Stimulated activated CD4-positive, alpha-beta T cell treated with anti-CD3 and anti-CD28 coated beads, Interleukin-4, amount 100 ng/mL, for 1 hour (primary cell): ENCODE measurements around the gene SPRED1.

Experiments used
- DNase-seq: peaks from one replicate; pipeline ENCODE4 v3.0.0-alpha.2; 2020

The SPRED1 gene

GRCh38 chr15:38252481-38253350 lies at the start of gene SPRED1:
SPRED1 (plus strand) TSS chr15:38252836; CDS start chr15:38253186, 350 bp downstream.
- DNase-seq = peak; percentile 41

GRCh38 chr15:38205526-38206272 lies 46.9 kb upstream of the SPRED1 start:
- no peak for DNase-seq

- DNase-seq = no peak
These were observed 45.0 kb upstream of the SPRED1 start for GRCh38 chr15:38207621-38208020.

- no peak for DNase-seq
These were observed 44.4 kb upstream of the SPRED1 start for GRCh38 chr15:38208206-38208605.

GRCh38 chr15:38208779-38209178 lies 43.9 kb upstream of the SPRED1 start:
- no peak for DNase-seq

- DNase-seq = no peak
These were observed 41.4 kb upstream of the SPRED1 start for GRCh38 chr15:38211249-38211648.

GRCh38 chr15:38211811-38212210 lies 40.8 kb upstream of the SPRED1 start:
- no peak for DNase-seq

- no peak for DNase-seq
These were observed 39.8 kb upstream of the SPRED1 start for GRCh38 chr15:38212729-38213351.

GRCh38 chr15:38213356-38213755 lies 39.3 kb upstream of the SPRED1 start:
- no peak for DNase-seq

GRCh38 chr15:38215707-38216106 lies 36.9 kb upstream of the SPRED1 start:
- DNase-seq = no peak

GRCh38 chr15:38216763-38217162 lies 35.9 kb upstream of the SPRED1 start:
- no peak for DNase-seq

- no peak for DNase-seq
These were observed 35.4 kb upstream of the SPRED1 start for GRCh38 chr15:38217191-38217595.

GRCh38 chr15:38217788-38218609 lies 34.6 kb upstream of the SPRED1 start:
- DNase-seq = no peak

GRCh38 chr15:38220606-38221273 lies 31.9 kb upstream of the SPRED1 start:
- DNase-seq = no peak

GRCh38 chr15:38224486-38224885 lies 28.1 kb upstream of the SPRED1 start:
- no peak for DNase-seq

- DNase-seq = no peak
These were observed 27.3 kb upstream of the SPRED1 start for GRCh38 chr15:38225381-38225780.

- DNase-seq = no peak
These were observed 25.9 kb upstream of the SPRED1 start for GRCh38 chr15:38226608-38227266.

- DNase-seq = no peak
These were observed 24.7 kb upstream of the SPRED1 start for GRCh38 chr15:38227941-38228340.

- no peak for DNase-seq
These were observed 24.0 kb upstream of the SPRED1 start for GRCh38 chr15:38228618-38229017.

- DNase-seq = no peak
These were observed 22.8 kb upstream of the SPRED1 start for GRCh38 chr15:38229705-38230310.

- DNase-seq = no peak
These were observed 21.2 kb upstream of the SPRED1 start for GRCh38 chr15:38231436-38231835.
